Fibroblast of upper back skin (primary cell): Measurements from ENCODE around the gene TNFSF10.
"Not testable (repeated sequence)": the region's sequence is repeated elsewhere in the genome, so short reads cannot be mapped to it uniquely, and the experiment has no call there.

ENCODE experiments used
- DNase-seq: peaks from one replicate; pipeline ENCODE4 v3.0.0-alpha.2; 2013

Gene TNFSF10

DNA sequence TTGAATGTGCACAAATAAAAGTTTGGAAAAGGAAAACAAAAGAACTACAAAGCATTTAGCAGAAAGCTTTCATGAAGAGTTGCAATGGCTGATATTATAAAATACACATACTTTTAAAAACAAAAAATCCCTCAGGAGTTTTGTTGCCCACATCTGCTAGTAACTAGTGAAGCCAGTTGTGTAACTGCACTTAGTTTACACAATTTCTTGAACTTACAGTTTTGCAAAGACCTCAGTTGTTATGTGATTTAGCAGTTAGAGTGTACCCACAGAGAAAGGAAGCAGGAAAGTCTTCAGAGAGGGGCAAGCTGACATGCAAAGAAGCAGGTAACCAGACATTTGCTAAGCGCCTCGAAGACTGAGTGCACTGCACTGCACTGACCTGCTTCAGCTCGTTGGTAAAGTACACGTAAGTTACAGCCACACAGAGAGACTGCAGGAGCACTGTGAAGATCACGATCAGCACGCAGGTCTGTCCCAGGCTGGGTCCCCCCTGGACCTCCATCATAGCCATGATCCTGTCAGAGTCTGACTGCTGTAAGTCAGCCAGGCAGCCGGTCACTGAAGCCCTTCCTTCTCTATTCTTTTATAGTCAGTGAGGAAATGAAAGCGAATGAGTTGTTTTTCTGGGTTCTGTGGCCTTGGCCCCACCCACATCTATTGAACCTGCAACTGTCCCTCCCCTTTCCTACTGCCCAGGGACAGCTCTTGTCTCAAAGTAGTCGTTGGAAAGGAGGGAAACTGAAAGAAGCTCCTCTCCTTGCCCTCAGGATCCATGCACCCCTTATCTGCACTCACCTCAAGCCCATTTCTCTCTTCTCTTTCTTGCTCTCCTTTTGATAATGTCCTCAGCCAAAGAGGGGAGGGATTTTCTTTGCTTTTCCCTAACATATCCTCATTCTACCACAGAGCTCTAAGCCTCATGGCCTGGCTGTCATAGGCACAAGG is at the start of gene TNFSF10:
TSS of gene TNFSF10 (minus strand) at position 560 of the 948 bp plus-strand sequence. CDS start at position 514, 46 bp downstream.
- DNase-seq: no peak

- DNase-seq: no peak
These were observed 46.1 kb upstream of the TNFSF10 start for GRCh38 chr3:172569128-172570008.

GRCh38 chr3:172568701-172569100 is 45.5 kb upstream of the TNFSF10 start:
- no peak for DNase-seq

GRCh38 chr3:172566785-172567184 is 43.6 kb upstream of the TNFSF10 start:
- DNase-seq: not testable (repeated sequence)

DNA sequence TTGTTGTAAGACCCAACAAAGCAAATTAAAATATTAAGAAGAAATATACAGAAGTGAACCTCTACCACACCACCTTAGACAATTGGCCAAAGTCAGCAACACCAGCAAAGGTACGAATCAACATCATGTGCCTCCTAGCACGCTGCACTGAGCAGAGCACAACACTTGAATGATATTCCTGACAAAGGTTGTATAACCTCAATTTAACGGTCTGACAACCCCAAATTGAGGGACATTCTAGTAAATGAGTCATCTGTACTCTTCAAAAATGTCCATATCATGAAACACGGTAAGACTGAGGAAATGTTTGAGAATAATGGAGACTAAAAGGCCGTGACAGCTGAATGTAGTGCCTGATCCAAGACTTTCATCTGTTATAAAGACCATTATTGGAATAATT is 41.3 kb upstream of the TNFSF10 start:
- DNase-seq: no peak

DNA sequence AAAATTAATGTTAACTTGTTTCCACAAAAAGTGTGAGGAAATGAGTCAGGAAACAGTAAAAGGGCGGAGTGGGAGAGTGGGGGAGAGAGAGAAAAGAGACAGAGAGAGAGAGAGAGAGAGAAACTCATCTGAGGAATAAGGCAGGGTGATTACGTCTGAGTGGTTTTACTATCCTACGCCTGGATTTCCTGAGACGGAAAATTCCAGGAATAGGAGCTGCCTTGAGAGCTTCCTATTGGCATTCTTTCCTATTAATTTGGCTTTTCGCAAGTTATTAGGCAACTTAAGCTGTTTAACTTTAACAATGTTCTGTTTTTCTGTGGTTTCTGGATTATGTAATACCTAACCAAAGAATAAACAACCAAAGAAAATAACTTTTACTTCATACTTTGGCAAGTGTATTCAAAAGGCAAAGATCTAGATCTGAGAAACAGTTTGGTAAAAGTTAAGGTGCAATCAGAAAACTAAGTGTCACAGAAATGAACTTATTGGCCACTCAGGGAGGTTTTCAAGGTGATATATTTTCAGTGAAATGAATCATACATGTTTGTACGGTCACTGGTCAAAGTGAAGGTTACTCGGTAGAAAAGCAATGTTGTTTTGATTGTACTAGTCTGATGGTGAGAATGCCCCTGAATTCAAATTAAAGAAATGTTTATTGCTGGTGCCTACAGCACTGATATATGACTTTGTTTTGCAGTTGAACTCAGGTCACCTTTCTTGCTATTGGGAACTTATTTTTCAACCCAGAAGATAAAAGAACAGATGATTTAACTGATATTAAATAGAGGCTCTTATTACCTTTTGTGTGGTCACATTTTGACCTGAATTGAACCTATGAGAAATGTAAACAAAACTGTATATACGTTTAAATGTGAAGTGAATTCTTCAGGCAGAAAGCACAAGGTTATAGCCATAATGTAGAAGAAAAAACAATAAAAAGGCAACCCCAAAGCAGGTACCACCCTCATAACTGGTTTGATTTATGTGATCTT is 39.9 kb upstream of the TNFSF10 start:
- peak; percentile 57 for DNase-seq

- no peak for DNase-seq
These were observed 38.8 kb upstream of the TNFSF10 start for GRCh38 chr3:172561897-172562640.

- DNase-seq: no peak
These were observed 37.4 kb upstream of the TNFSF10 start for GRCh38 chr3:172560586-172560985.

DNA sequence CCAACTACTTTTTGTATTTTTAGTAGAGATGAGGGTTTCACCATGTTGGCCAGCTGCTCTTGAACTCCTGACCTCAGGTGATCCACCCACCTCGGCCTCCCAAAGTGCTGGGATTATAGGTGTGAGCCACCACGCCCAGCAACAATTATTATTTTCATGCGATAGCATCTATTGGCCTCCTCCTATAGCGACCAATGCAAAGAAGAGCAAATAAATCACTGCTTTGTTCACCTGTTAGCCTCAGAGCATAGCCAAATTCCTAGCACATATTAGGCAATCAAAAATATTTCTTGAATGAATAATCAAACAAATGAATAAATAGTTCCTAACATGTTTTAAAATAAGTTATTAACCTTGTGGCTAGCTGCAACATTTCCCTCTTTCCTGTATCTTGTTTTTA is 36.8 kb upstream of the TNFSF10 start:
- no peak for DNase-seq

- no peak for DNase-seq
These were observed 35.8 kb upstream of the TNFSF10 start for GRCh38 chr3:172559020-172559419.

DNA sequence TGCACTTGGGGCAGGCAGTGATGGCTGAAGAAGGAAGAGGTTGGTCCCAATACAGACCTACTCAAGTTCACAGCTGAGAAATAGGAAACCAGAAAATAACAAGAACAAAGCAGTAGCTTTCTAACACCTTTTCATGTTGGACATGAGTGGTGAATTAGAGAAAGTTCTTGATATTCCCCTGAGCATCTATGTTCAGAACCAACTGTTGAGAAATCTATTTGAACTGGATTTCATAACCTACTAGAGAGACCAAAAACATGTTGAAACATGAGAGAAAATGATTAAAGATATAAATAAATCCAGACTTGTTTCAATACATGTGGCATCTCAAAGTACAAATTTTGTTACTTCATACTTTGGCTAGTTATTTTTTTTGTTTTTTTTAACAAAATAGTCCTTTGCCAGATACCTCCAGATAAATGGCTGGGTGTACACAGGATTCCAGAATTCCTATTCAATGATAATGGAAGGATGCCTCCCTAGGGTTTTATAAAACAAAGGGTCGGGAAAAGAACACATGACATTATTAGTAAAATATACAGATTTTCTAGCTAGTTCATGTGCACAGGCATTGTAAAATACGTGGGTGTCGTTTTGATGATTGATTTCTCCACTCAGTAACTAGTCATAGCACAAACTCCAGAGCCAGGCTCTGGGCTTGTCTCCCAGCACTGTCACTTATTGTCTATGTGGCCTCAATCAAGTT is 34.4 kb upstream of the TNFSF10 start:
- peak; percentile 44 for DNase-seq

DNA sequence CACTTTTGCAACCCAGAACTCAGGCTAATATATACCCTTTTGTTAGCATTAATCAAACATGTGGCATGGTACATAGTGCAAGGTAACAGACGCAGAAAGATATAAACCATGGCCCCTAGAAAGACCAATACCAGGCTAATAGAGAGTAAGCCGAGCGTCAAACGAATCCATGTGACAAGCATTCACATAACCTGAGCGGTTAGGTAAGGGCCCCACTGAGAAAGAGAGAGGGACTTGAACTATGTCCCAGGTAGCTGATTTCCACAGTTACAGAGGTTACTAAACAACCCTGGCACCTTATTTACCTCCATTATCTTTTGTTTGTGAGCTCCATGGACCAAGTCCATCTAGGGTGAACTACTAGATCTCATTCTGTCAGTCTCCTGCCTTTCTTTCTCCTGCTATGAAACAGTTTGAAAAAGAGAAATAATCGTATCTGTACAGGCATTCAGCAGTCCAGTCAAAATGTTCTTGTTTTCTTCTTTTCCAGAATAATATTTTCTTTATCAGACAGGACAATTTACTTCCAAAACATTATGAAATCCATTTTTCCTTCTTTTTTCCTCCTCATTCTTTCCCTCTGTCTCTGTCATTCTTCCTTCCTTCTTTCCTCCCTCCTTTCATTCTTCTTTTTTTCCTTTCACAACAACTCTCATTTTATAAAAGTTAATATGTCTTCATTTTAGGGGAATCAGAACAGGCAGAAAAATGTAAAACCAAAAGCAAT is 30.5 kb upstream of the TNFSF10 start:
- no peak for DNase-seq

DNA sequence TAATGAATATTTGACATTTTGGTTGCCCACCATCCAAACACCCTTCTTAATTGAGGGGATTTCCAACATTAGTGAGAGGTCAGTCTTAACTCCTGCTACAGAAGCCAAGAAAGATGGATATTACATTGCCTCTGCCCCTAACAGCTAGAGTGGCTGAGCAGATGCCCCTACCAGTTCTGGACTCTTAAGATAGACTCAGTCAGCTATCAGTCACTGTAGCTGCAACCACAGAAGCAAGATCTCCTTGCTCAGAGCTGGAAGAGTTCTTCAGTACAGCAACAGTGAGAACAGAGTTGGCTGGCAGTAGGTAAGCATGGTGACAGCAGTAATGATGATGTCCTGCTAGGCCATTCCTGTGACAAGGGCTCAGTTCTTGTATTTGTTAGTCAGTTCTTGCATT is 29.4 kb upstream of the TNFSF10 start:
- no peak for DNase-seq

- DNase-seq: no peak
These were observed 28.6 kb upstream of the TNFSF10 start for GRCh38 chr3:172551874-172552273.

DNA sequence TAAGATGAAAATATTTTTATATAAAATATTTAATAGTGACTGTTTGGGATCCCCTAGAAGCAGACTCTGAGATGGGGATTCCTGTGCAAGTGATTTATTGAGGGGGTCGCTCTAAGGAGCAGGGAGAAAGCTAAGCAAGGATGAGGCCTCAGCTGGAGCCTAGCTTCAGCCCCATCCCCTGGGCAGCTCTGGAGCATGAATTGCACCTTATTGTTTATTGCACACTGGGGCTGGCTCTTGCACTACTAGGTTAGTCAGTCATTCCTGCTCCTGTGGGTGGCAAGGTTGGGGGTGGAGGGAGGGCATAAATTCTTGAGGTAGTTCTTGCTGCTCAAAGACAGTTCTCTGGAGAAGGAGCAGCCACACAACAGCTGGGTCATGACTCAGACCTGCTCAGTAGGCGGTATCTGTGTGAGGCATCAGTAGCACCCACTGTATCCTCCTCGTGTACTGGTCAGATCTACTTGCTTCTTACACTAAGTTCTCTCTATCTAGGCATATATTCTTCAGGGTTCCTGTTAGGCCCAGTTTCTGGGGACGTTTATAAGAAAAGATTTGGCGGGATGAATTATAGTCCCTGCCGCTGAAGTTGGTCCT is 27.2 kb upstream of the TNFSF10 start:
- DNase-seq: peak; percentile 81

- no peak for DNase-seq
These were observed 25.9 kb upstream of the TNFSF10 start for GRCh38 chr3:172549144-172549543.

DNA sequence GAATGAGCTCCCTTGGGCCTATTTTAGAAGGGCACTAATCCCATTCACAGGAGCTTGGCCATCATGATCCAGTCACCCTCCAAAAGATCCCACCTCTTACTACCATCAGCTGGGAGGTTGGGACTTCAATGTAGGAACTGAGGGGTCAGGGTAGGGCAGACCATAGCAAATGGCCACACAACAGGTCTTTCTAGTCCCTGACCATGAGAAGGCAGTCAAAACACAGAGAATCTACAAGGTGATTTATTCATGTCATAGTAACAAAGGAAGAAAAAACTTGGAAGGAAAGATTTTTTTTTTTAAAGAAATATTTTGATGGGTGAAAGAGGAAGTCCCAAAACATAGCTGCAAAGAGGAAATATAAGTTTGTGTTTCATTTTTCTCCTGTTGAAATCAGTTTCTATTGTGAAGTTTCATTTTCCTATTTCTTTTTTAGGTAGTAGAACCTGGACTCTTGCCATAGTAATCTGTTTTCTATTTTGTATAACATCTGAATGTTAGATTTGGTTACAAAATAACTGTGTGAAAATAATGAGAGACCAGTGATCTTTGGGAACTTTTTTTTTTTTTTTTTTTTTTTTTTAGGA is 23.5 kb upstream of the TNFSF10 start:
- no peak for DNase-seq

- DNase-seq: no peak
These were observed 22.9 kb upstream of the TNFSF10 start for GRCh38 chr3:172546105-172546504.

GRCh38 chr3:172544404-172544803 is 21.2 kb upstream of the TNFSF10 start:
- no peak for DNase-seq
